HepG2 (cell line): Measurements from ENCODE around the gene TNC. TPM values are rescaled to one million over a fixed set of nuclear protein-coding genes. Genes with fewer than 3 reads are reported as not detected.

Source experiments
- ATAC-seq: fragments of 200-7000 bp; cut with Tn5 transposase; 3 replicates; pipeline ENCODE4 v1.9.1; 2020; ENCODE audit warnings: mild to moderate bottlenecking, moderate library complexity
- BruUV-seq: library from RNA; stranded (reverse); fragments of 400-500 nt; replicated peaks from 2 replicates; lab custom pipeline; 2021; lab: Mats Ljungman, UMichigan
- CTCF ChIA-PET: fragments of 300-600 bp; formaldehyde crosslinking; extraction: SDS; loops from one replicate; lab custom pipeline; 2021; ENCODE audit warnings: low total read pairs, inconsistent platforms, low intra/inter-chr PET ratio; lab: Yijun Ruan, JAX
- POLR2A ChIA-PET: fragments of 350-600 bp; sonication (Branson Sonifier 250); formaldehyde crosslinking; loops from one replicate; lab custom pipeline; 2020; ENCODE audit warnings: antibody characterized with exemption, inconsistent platforms; lab: Yijun Ruan, JAX
- DNase-seq: peaks from one replicate; pipeline ENCODE4 v3.0.0-alpha.2; 2015; ENCODE audit warnings: low spot score
- FAIRE-seq: peaks from 3 replicates; lab custom pipeline; 2011; peaks lifted over from hg19 to GRCh38; lab: Jason Lieb, UNC
- H2AFZ ChIP-seq: one replicate; pipeline ENCODE4 v1.6.1; 2011; ENCODE audit warnings: low read length, inconsistent platforms
- H3K27ac ChIP-seq: fragments of 300-600 bp; 3 replicates; pipeline ENCODE4 v1.8.0; 2011; ENCODE audit warnings: mixed run types, mild to moderate bottlenecking, mixed read lengths, low read length, inconsistent platforms; ENCODE audit not compliant: insufficient read depth; ENCODE audit errors: extremely low read length
- H3K27me3 ChIP-seq, 2 experiments: fragments of 200-600 bp in 1 of 2; 2 replicates in 1 of 2; 3 replicates in 1 of 2; pipeline versions ENCODE4 v1.6.0 to v1.8.0; 2011; ENCODE audit warnings: low read length in 2 of 2, mild to moderate bottlenecking in 2 of 2, moderate library complexity in 2 of 2, inconsistent platforms in 1 of 2; ENCODE audit not compliant: insufficient read depth in 2 of 2, control insufficient read depth in 1 of 2
- H3K36me3 ChIP-seq, 2 experiments: fragments of 200-600 bp in 1 of 2; replicated peaks in 1 of 2; 2 replicates in 1 of 2; 3 replicates in 1 of 2; pipeline versions ENCODE4 v1.5.1 to v1.8.0; 2011; ENCODE audit warnings: low read length in 2 of 2, inconsistent platforms in 1 of 2; ENCODE audit not compliant: insufficient read depth in 2 of 2, control insufficient read depth in 1 of 2
- H3K4me1 ChIP-seq: 2 replicates; pipeline ENCODE4 v1.5.1; 2012; ENCODE audit warnings: low read length, inconsistent platforms; ENCODE audit not compliant: insufficient read depth
- H3K4me2 ChIP-seq: 2 replicates; pipeline ENCODE4 v1.6.0; 2011; ENCODE audit warnings: low read depth, low read length, inconsistent platforms
- H3K4me3 ChIP-seq, 3 experiments: fragments of 200-600 bp in 1 of 3; sonication (generic), shearing (Covaris generic) in 1 of 3; replicated peaks in 1 of 3; 2 replicates each; pipeline ENCODE4 v1.5.1; 2011 to 2016; ENCODE audit warnings: low read length in 3 of 3, inconsistent platforms in 2 of 3, low read depth in 2 of 3, mild to moderate bottlenecking in 2 of 3, control low read depth in 1 of 3, mixed read lengths in 1 of 3; ENCODE audit not compliant: insufficient read depth in 1 of 3
- H3K79me2 ChIP-seq: one replicate; pipeline ENCODE4 v1.6.1; 2011; ENCODE audit warnings: low read length, inconsistent platforms; ENCODE audit not compliant: insufficient read depth
- H3K9ac ChIP-seq: 2 replicates; pipeline ENCODE4 v1.6.0; 2011; ENCODE audit warnings: mild to moderate bottlenecking, low read depth, low read length, inconsistent platforms; ENCODE audit not compliant: insufficient read depth
- H3K9me3 ChIP-seq: 2 replicates; pipeline ENCODE4 v1.5.1; 2012; ENCODE audit warnings: mild to moderate bottlenecking, low read length
- H4K20me1 ChIP-seq: 2 replicates; pipeline ENCODE4 v1.6.0; 2011; ENCODE audit warnings: inconsistent platforms, mild to moderate bottlenecking, low read length, moderate library complexity; ENCODE audit not compliant: insufficient read depth
- ARHGAP35 ChIP-seq: sonication (generic); formaldehyde crosslinking; IDR thresholded peaks from 2 replicates; pipeline ENCODE4 v1.9.0; 2022; ENCODE audit warnings: mild to moderate bottlenecking, inconsistent platforms, moderate library complexity, missing genetic modification reagents, borderline replicate concordance
- DR1 ChIP-seq: sonication (generic); formaldehyde crosslinking; IDR thresholded peaks from 2 replicates; pipeline ENCODE4 v1.8.0; 2021; ENCODE audit warnings: mild to moderate bottlenecking, missing genetic modification reagents, inconsistent platforms
- GFI1 ChIP-seq: sonication (generic); formaldehyde crosslinking; IDR thresholded peaks from 2 replicates; pipeline ENCODE4 v1.5.0; 2020; ENCODE audit warnings: missing genetic modification reagents, mild to moderate bottlenecking, borderline replicate concordance
- HDAC1 ChIP-seq: sonication (generic); formaldehyde crosslinking; IDR thresholded peaks from 2 replicates; pipeline ENCODE4 v1.5.1; 2020; ENCODE audit warnings: mild to moderate bottlenecking, missing genetic modification reagents
- MAFF ChIP-seq: IDR thresholded peaks from 2 replicates; pipeline ENCODE4 v1.6.1; 2011; ENCODE audit warnings: low read depth, low read length, improper control_type of control experiment
- RELA ChIP-seq: sonication (generic); formaldehyde crosslinking; IDR thresholded peaks from 2 replicates; pipeline ENCODE4 v1.4.0; 2020; ENCODE audit warnings: missing genetic modification reagents
- RFX1 ChIP-seq: fragments of 450-650 bp; IDR thresholded peaks from 2 replicates; pipeline ENCODE4 v1.6.1; 2017
- SOX6 ChIP-seq, 2 experiments: fragments of 450-650 bp in 1 of 2; sonication (generic) in 1 of 2; formaldehyde crosslinking in 1 of 2; IDR thresholded peaks; 2 replicates each; pipeline versions ENCODE4 v1.4.0 to v1.6.1; 2017 to 2020; ENCODE audit warnings: antibody characterized with exemption in 1 of 2, mild to moderate bottlenecking in 1 of 2, missing genetic modification reagents in 1 of 2
- ZBTB40 ChIP-seq, 2 experiments: fragments of 450-650 bp in 1 of 2; sonication (generic) in 1 of 2; formaldehyde crosslinking in 1 of 2; IDR thresholded peaks; 2 replicates each; pipeline versions ENCODE4 v1.6.1 to v1.8.0; 2016 to 2022; ENCODE audit warnings: antibody characterized with exemption in 1 of 2, mild to moderate bottlenecking in 1 of 2, missing genetic modification reagents in 1 of 2
- ZMYM2 ChIP-seq: sonication (generic); formaldehyde crosslinking; IDR thresholded peaks from 2 replicates; pipeline ENCODE4 v1.8.0; 2022; ENCODE audit warnings: mild to moderate bottlenecking, missing genetic modification reagents
- ZNF292 ChIP-seq: sonication (generic); formaldehyde crosslinking; IDR thresholded peaks from 2 replicates; pipeline ENCODE4 v1.8.1; 2022; ENCODE audit warnings: mild to moderate bottlenecking, low read depth, missing genetic modification reagents, borderline replicate concordance
- ZNF335 ChIP-seq: sonication (generic); formaldehyde crosslinking; IDR thresholded peaks from 2 replicates; pipeline ENCODE4 v1.4.0; 2020; ENCODE audit warnings: missing genetic modification reagents
- ZNF589 ChIP-seq: sonication (generic); formaldehyde crosslinking; conservative IDR thresholded peaks from 2 replicates; pipeline ENCODE4 v1.8.0; 2022; ENCODE audit warnings: mild to moderate bottlenecking, moderate library complexity, missing genetic modification reagents
- ZNF713 ChIP-seq: sonication (generic); formaldehyde crosslinking; IDR thresholded peaks from 2 replicates; pipeline ENCODE4 v1.4.0; 2020; ENCODE audit warnings: mild to moderate bottlenecking, missing genetic modification reagents
- ZNF850 ChIP-seq: sonication (generic); formaldehyde crosslinking; conservative IDR thresholded peaks from 2 replicates; pipeline ENCODE4 v1.9.0; 2021; ENCODE audit warnings: mild to moderate bottlenecking, missing genetic modification reagents
- WGBS: methylation state at CpG from one replicate; pipeline ENCODE4 v1.1.6; 2017; ENCODE audit warnings: low lambda C conversion rate; 5-methylcytosine and 5-hydroxymethylcytosine counted together
- in situ Hi-C: cut with HindIII; loops from 2 replicates; pipeline ENCODE4 v1.10.0; 2017; ENCODE audit warnings: low pct_unique_long_range_greater_than_20kb; ENCODE audit not compliant: extremely low pct_ligation_motif_present
- intact Hi-C: fragments of 100-400 bp; cut with micrococcal nuclease; formaldehyde crosslinking; loops from one replicate; pipeline ENCODE4 v1.10.0; 2022; ENCODE audit not compliant: unreplicated experiment
- polyA plus RNA-seq, 8 experiments: library from polyadenylated mRNA; depleted of rRNA in 3 of 8; stranded (reverse) in 7 of 8; unstranded in 1 of 8; fragments of >200 nt; fragmentation: Illumina TruSeq in 4 of 8; extraction: Trizol in 4 of 8; gene quantifications; 2 replicates each; pipeline versions ENCODE4 v1.2.1 to v1.2.3, GENCODE V29; 2011 to 2016; ENCODE audit warnings: low read depth in 4 of 8, missing spikeins in 1 of 8, mixed read lengths in 1 of 8; ENCODE audit not compliant: insufficient read depth in 1 of 8
- total RNA-seq, 5 experiments: library from RNA; depleted of rRNA; stranded (reverse); fragments of >200 nt; fragmentation: Illumina TruSeq; extraction: Trizol; gene quantifications; 2 replicates each; pipeline ENCODE4 v1.2.3, GENCODE V29; 2016; ENCODE audit warnings: low read depth in 1 of 5
- TF ChIP-seq, protein P1 (sequence below): sonication (generic); formaldehyde crosslinking; conservative IDR thresholded peaks from 2 replicates; pipeline ENCODE4 v1.5.0; 2020; ENCODE audit warnings: missing genetic modification reagents

The TNC gene
- total and polyA plus RNA-seq, 2 of the 13 experiments (the other 11 are each of a cell fraction or from before 2014, with no cell fraction given) = not detected

DNA sequence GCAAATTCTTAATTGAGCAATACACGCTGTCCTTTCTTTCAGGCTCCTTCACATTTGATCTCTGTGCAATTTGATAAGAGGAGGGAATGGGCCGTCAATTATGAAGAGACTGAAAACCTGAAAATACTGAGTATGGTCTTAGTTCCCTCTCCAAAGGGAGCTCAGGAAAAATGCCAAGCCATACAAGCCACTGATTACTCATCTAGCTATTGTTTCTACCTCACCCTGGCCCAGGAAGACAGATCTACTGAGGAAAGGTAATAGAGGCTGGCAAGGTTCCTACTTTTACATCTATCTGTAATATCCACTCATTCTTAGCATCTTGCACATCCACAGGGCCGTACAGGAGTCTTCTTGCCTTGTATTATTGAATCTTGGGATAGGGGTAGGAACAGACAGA, 23.7 kb upstream of the TNC start:
- FAIRE-seq = no peak
- Histone ChIP-seq H3K9ac (no peak overlapping the region), H4K20me1 (no peaks in the 10 kb centered on the region), H2AFZ (no peak overlapping the region), H3K4me3 (no peak overlapping the region), H3K79me2 (no peaks in the 10 kb centered on the region), H3K27me3 (no peaks in the 10 kb centered on the region), H3K27ac (no peak overlapping the region), H3K9me3 (no peaks in the 10 kb centered on the region), H3K4me2 (no peak overlapping the region), H3K4me1 (no peaks in the 10 kb centered on the region), H3K36me3 (no peaks in the 10 kb centered on the region)
- WGBS = 0% methylated on average over 3 of the region's 3 CpGs
- in situ Hi-C loops (no loop called here), intact Hi-C loops (no loop called here)
- no peak for ATAC-seq
- no TSS peak for BruUV-seq
- DNase-seq = no peak
- ChIA-PET POLR2A (no interaction called here), CTCF (no interaction called here)
- TF ChIP-seq ZNF850 (CRISPR knock-in tag) = no peak
- no peak for TF ChIP-seq ZBTB40 (IDR thresholded peaks at IDR 0.05)
- TF ChIP-seq ZBTB40 (CRISPR knock-in tag; IDR thresholded peaks at IDR 0.05) = no peak
- no peak for TF ChIP-seq ZNF589 (CRISPR knock-in tag)
- TF ChIP-seq SOX6 (IDR thresholded peaks at IDR 0.05) = no peak
- no peak for TF ChIP-seq SOX6 (CRISPR knock-in tag; IDR thresholded peaks at IDR 0.05)
- TF ChIP-seq RFX1 = no peak
- TF ChIP-seq, protein P1, sequence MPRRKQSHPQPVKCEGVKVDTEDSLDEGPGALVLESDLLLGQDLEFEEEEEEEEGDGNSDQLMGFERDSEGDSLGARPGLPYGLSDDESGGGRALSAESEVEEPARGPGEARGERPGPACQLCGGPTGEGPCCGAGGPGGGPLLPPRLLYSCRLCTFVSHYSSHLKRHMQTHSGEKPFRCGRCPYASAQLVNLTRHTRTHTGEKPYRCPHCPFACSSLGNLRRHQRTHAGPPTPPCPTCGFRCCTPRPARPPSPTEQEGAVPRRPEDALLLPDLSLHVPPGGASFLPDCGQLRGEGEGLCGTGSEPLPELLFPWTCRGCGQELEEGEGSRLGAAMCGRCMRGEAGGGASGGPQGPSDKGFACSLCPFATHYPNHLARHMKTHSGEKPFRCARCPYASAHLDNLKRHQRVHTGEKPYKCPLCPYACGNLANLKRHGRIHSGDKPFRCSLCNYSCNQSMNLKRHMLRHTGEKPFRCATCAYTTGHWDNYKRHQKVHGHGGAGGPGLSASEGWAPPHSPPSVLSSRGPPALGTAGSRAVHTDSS (CRISPR knock-in tag) = no peak
- no peak for TF ChIP-seq ZNF335 (CRISPR knock-in tag)
- TF ChIP-seq ZNF713 (CRISPR knock-in tag) = no peak
- TF ChIP-seq ZMYM2 = no peak
- no peak for TF ChIP-seq MAFF
- TF ChIP-seq ZNF292 (CRISPR knock-in tag) = no peak
- no peak for TF ChIP-seq RELA (CRISPR knock-in tag)
- no peak for TF ChIP-seq GFI1 (CRISPR knock-in tag)
- no peak for TF ChIP-seq ARHGAP35 (CRISPR knock-in tag)
- TF ChIP-seq HDAC1 (CRISPR knock-in tag) = no peak
- no peak for TF ChIP-seq DR1 (CRISPR knock-in tag)
